Mammary microvascular endothelial cell (primary cell): ENCODE measurements around the gene ZSCAN31. TPM values are rescaled to one million over a fixed set of nuclear protein-coding genes. Genes with fewer than 3 reads are reported as not detected.

Experiments
- total RNA-seq: library from RNA; depleted of rRNA; stranded (reverse); fragments of >200 nt; gene quantifications from 2 replicates; pipeline ENCODE4 v1.2.3, GENCODE V29; 2015

The ZSCAN31 gene
- 9.1 and 9.3 TPM in 2 replicates for total RNA-seq

GRCh38 chr6:28335564-28336283 is at the start of gene ZSCAN31:
TSS of gene ZSCAN31 (minus strand) at chr6:28336148. CDS start at chr6:28329683, 6,465 bp downstream.

DNA sequence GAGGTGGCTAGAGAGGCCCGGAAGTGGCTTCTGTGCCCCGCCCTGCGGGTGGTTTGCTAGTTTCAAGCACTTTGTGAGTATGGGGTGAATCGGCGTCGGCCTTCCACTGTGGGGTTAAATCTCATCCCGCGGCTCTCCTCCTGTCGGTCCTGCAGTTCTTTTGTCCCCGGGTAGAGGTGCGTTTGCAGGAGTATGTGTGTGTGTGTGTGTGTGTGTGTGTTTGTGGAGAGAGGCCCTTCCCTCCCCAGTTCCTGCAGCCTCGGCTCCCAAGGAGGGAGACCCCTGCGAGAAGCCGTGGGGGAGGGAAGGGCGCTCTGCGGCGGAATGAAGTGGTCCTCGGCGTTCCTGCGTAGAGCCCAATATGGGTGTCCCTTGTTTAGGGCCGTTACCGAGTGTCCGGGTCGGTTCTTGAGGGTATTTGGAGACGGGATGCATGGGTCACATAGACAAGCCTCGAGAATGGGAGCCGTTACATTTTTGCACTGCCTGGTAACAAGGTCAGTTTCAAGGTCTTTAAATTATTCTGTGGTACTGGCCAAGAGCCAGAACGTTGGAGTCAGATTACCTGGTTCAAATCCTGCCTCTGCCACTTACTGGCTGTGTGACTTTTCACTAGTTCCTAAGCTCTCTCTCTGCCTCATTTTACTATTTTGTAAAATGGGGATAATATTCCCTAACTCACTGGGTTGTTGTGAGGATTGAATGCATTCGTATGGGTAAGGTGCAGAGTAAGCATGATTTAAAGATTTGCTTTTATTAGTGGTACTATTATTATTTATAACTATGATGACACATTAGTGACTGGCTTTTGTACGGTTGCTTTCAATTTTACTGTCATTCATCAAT is 14.2 kb upstream of the ZSCAN31 start, which contains the start of gene ZKSCAN3:
TSS of gene ZKSCAN3 (plus strand) at position 56 of the 846 bp plus-strand sequence. CDS start 9,640 bp downstream, outside the sequence.

GRCh38 chr6:28281288-28282064 is 54.5 kb downstream of the ZSCAN31 start, which contains the start of gene PGBD1:
TSS of gene PGBD1 (plus strand) at chr6:28281572. CDS start at chr6:28283814, 2,242 bp downstream.

Other genes with a start within 250 kb of the ZSCAN31 start
- gene ZSCAN16, start 211.5 kb downstream of the ZSCAN31 start, total RNA-seq = 2.9 and 3.4 TPM in 2 replicates
- gene ZKSCAN8, start 194.3 kb downstream of the ZSCAN31 start, total RNA-seq = 5.5 and 7.0 TPM in 2 replicates
- 7.2 and 8.0 TPM in 2 replicates for gene ZSCAN9, start 110.9 kb downstream of the ZSCAN31 start, total RNA-seq
- 2.1 TPM in 2 replicates for gene ZKSCAN4, start 83.9 kb downstream of the ZSCAN31 start, total RNA-seq
- gene NKAPL, start 76.9 kb downstream of the ZSCAN31 start, total RNA-seq = 0.53 and 1.3 TPM in 2 replicates
- gene ZSCAN26, start 69.0 kb downstream of the ZSCAN31 start, total RNA-seq = 7.6 and 18.6 TPM in 2 replicates
- 6.7 and 8.0 TPM in 2 replicates for gene PGBD1, start 54.6 kb downstream of the ZSCAN31 start, total RNA-seq
- gene ZKSCAN3, start 13.8 kb upstream of the ZSCAN31 start, total RNA-seq = 2.6 and 3.1 TPM in 2 replicates
- 2.1 and 2.5 TPM in 2 replicates for gene ZSCAN12, start 63.6 kb upstream of the ZSCAN31 start, total RNA-seq
- gene ZSCAN23, start 107.3 kb upstream of the ZSCAN31 start, total RNA-seq = 0.10 TPM in 1 of 2 replicates, not detected in the other
- gene GPX6, start 179.6 kb upstream of the ZSCAN31 start, total RNA-seq = not detected in 2 replicates
- gene GPX5, start 189.7 kb upstream of the ZSCAN31 start, total RNA-seq = not detected in 2 replicates